DMS53 (cell line): ENCODE results near the gene ALKBH5.

ENCODE experiments used
- DNase-seq: peaks from one replicate; lab custom pipeline; 2025; lab: John Stamatoyannopoulos, UW

The ALKBH5 gene

DNA sequence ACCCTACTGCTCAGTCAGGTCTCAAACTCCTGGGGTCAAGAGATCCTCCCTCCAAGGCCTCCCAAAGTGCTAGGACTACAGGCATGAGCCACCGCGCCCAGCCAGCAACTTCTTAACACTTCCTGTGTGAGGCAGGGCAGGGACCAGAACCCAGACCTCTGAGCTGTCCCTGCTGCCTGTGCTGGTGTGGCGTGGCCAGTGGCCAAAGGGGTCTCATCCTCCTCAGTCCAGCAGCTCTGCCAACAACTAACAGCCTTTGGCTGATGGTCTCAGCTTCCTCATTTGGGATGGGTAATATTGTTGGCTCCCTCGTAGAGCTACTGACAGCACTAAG, 40.4 kb downstream of the ALKBH5 start:
- no peak for DNase-seq

DNA sequence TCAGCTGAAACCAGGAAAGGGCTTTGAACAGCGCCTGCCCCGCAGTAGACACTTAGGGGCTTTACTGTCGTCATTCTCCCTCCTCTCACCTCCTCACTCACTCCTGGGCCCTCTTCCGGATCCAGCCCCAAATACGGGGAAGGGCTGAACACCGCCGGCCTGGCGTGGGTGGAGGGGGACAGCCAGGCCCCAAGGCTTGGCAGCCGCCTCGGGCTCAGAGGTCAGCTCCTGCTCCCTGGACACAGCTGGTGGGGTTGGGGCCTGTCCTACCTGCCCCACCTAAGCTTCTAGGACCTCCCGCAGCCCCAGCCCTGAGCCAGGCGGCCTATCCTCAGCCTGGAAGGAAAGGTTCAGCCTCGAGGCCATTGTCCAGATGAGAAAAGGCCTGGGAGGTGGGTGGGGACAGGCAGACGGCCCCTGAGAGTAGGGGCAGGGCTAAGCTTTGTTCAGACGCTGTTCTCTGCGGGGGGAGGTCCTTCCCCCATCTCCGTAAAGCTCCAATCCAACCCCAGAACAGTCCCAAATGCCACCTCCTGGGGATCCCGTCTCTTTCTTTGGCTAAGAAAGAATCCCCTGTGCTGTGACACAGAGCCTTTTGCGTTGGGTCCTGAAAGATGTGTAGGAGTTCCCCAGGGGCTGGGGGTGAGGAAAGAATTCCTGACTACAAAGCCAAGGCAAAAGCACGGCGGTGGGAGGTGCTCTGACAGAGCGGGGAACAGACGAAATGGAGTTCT, 40.9 kb downstream of the ALKBH5 start:
- DNase-seq, result no peak

DNA sequence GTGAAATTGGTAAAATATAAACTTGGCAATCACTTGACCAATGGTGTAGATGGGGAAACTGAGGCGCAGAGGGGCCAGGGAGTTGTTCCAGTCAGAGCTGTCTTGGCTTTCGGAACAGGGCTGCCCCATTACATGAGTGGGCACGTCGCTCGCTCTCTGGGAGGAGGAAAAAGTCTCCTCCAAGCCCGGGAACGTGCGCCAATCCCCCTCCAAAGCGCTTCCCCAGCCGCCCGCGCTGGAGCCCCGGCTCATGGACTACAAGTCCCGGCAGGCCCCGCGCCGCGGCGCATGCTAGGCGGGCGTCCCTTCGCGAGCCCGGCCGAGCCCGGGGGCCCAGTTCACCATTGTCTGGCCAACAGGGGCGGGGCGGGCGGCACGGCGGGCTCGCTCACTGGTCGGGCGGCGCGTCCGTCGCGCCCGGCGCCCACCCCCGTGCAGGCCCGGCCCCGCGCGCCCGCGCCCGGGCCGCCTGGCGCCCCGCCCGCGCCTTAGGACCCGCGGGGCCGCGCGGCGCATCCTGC, 41.6 kb downstream of the ALKBH5 start, which contains the start of gene LLGL1:
LLGL1 (plus strand) TSS at position 515 of the 521 bp plus-strand sequence. CDS start 48 bp downstream, outside the sequence.
- DNase-seq, result peak; percentile 96

DNA sequence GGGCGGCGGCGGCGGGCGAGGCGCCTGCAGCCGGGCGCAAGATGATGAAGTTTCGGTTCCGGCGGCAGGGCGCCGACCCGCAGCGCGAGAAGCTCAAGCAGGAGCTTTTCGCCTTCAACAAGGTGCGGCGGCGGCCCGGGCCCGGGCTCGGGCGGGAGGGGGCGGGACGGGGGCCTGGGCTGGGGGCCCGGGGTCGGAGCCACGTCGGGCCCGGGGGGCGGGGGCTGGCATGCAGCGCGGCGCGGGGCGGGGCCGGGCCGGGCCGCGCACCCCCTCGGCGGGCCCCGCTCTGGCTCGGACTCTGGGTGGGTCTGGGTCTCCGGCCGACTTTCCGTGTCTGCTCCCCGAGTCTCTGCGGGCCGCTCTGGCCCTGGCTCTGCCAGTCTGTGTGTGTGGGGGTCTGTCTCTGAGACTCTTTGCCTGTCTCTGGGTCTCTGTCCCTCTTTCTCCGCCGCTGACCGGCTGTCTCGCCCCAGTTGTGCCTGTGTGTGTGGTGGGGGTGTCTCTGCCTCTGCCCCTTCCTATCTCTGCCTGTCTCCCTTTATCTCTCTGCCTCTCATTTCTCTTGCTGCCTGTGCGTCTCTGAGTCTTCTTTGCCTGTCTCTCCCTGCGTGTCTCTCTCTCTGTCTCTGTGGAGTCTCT, 42.1 kb downstream of the ALKBH5 start:
- no peak for DNase-seq

DNA sequence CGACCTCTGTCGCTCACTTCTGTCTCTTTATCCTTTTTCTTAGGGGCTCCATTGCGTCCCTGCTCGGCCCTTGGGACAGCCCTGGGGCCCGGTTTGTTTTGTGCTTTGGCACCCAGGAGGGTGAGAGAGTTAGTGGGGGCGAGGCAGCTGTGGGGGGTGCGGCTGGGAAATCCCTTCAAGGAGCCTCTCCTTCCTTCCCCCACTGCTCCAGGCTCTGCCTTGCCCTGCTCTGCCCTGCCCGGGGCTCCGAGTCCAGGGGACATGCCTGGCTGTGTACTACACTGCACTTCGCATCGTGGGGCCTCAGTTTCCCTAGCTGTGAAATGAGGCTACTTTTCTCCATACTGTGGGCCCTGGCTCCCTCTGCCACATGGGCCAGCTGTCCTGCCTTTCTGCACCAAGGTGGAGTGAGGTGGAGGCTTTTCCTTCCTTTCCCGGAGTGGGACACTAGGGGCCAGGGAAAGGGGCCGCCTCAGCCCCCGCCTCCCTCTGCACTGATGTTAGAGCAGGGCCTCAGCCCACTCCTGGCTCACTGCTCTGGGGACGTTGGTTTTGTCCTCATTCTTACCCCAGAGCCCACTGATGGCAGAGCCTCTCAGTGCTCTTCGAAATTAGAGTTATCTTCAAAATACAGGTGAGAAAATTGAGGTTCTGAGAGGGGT, 42.8 kb downstream of the ALKBH5 start:
- DNase-seq, result no peak

DNA sequence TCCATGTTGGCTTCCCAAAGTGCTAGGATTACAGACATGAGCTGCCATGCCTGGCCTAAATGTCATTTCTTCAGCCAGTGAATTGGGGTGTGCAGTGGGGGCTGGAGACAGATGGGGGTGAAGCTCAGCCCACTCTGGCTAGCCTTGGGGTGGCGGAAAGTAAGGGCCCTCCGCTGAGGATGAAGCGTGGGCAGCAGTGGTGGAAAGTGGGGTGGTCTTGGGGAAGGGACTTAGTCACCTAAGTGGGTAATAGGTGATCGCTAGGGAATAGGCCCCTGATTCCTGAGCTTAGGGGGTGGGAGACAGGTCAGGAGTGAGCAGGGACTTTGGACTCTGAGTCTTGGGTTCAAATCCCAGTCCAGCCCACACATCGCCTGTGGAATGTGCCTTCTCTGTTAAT, 44.0 kb downstream of the ALKBH5 start:
- no peak for DNase-seq

DNA sequence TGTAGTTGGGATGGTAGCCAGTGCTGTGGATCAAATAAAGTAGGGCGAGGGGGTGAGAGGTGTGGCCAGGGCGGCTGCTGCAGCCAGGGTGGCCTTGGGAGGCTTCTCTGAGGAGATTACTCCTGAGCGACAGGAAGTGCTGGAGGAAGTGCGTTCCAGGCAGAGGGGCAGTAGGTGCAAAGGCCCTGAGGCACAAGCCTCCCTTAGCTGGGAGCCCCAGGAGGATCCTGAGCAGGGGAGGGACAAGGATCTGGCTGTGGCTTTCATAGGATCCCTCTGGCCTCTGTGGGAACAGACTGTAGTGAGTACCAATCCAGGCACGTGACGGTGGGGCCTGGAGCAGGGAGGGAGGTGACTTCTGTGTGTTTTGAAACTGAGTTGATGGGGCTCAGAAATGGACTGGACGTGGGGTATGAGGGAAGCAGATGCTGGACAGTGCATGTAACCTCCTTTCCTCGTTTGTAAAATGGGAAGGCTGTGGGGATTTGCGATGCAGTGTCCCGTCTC, 44.6 kb downstream of the ALKBH5 start:
- no peak for DNase-seq

DNA sequence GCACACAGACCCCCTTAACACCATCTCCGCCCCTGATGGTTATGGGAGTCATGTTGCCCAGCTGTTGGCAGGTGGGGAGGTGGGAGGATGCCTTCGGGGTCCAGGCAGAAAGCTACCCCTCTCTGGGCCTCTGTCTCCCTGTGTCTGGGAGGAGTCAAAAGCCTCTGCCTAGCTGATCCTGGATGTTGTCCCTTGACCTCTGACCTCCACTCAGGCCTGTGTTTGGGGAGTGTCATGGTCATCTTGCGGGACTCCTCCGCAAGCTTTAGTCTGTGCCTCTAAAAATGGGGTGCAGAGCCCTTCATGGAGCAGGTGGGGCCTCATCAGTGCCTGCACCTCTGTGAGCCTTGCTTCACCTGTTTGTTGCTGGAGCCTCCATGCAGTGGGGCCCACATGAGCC, 45.6 kb downstream of the ALKBH5 start:
- DNase-seq, result no peak

DNA sequence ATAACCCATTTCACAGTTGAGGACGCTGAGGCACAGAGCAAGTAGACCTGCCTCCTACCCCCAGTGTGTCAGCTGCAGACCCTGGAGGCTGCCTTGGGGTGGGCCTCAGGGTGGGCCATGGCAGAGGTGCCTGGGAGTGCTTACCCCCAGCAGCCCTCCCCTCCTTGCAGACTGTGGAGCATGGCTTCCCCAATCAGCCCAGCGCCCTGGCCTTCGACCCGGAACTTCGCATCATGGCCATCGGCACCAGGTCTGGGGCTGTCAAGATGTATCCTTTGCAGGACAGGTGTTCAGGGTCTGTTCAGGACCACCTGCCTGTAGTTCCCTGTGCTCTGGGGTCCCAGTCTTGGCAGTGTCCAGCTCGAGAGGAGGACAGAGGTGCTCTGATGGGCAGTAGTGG, 46.1 kb downstream of the ALKBH5 start:
- DNase-seq, result no peak

DNA sequence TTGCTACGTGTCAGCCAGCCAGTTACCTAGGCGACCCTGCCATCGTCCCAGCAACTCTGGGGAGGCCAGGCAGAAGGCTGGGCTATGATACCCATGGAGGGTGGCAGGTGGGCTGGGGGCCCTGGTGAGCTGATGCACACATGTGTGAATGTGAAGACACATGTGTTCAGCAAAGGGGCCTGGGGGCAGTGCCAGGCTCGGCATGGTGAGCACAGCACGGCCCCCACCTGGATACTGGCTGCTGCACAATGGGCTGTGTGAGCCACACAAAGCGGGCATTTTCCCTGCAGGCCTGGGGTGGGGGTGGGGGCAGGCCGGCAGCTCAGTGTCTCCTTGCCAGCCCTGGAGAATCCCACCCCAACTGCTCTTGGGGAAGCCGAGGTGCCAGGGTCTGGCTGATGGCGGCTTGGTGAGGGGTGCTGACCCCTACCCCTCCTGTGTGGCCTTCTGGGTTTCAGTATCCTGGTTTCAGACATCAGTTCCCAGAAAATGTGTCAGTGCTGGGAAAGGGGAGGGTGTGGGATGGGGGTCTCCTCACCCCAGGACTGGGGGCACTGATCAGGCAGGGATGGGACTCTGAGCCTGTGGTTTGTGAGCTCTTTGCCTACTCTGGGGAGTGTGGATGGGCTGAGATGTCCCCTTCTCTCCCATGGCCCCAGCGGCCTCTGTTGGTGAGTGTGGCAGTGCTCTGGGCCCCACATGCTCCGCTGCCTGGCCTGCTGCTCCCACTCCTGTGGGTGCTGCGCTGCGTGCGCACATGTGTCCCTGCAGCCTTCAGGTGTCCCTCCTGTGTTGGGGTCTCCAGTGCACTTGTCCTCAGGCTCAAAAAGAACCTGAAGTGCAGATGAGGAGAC, 46.9 kb downstream of the ALKBH5 start:
- DNase-seq, result no peak

DNA sequence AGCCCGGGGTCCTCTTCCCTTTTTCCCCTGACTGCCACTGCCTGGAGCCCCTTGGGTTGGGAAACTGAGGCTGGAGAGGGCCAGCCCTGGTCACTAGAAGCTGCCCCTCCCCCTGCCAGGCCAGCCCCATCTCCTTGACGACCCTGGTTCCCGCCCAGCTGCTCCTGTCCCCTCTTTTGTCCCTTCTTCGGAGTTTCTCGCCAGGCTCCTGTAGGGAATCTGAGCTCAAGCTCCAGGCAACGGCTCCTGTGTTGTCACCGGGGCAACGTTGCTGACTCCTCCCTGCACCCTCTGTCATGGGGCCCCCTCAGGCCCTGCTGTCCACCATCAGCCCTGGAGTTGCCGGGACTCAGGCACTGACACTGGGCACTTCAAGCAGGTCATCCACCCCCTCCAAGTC, 47.5 kb downstream of the ALKBH5 start:
- DNase-seq, result no peak

DNA sequence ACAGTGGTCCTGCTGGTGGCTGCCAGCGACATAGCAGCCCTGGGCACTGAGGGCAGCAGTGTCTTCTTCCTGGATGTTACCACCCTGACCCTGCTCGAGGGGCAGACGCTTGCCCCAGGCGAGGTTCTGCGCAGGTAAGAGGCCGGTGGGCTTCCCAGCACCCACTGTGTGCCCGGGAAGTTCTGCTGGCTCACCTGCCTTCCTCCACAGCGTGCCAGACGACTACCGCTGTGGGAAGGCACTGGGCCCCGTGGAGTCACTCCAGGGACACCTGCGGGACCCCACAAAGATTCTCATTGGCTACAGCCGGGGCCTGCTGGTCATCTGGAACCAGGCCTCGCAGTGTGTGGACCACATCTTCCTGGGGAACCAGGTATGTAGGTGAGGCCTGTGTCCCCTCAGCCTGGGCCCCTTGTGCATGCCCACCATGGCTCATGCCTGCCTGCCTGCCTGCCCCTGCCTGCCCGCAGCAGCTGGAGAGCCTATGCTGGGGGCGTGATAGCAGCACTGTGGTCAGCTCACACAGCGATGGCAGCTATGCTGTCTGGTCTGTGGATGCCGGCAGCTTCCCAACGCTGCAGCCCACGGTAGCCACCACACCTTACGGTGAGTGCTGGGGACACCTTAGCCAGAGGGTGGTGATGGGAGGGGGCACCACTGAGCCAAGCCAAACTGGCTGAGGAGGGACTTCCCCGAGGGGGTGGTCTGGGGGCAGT, 50.3 kb downstream of the ALKBH5 start:
- DNase-seq, result no peak

DNA sequence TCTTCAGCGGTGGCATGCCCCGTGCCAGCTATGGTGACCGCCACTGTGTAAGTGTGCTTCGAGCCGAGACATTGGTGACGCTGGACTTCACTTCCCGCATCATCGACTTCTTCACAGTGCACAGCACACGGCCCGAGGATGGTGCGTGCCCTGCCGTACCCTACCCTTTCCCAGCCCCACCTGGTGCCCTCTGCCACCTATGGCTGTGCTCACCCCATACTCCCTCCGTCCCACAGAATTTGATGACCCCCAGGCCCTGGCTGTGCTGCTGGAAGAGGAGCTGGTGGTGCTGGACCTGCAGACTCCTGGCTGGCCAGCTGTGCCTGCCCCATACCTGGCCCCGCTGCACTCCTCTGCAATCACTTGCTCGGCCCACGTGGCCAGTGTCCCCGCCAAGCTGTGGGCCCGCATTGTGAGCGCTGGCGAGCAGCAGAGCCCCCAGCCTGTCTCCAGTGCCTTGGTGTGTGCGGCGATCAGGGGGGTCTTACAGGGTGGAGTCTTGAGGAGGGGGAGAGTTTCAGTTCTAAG, 51.3 kb downstream of the ALKBH5 start:
- no peak for DNase-seq

DNA sequence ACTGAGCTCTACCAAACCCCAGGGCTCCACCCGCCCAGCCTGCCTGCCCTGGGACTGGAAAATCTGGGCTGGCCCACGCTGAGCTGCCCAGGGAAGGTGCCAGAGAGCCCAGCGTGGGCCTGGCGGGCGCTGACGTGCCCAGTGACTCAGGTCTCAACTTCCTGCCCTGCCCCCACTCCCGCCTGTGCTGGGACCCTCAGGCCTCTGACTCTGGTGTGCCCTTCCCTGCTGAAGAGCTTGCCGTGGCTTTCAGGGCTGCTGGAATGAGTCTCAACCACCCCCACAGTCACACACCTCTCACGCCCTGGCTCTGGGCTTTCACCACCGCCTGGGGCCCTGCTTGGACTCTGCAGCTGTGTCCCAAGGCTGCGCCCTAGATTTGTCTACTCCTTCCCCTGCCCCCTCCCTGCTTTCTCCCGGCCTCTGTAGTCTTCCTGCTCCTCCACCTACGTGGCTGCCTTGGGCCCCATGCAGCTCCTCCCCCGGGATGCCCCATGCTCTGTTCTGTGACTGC, 52.2 kb downstream of the ALKBH5 start:
- no peak for DNase-seq

DNA sequence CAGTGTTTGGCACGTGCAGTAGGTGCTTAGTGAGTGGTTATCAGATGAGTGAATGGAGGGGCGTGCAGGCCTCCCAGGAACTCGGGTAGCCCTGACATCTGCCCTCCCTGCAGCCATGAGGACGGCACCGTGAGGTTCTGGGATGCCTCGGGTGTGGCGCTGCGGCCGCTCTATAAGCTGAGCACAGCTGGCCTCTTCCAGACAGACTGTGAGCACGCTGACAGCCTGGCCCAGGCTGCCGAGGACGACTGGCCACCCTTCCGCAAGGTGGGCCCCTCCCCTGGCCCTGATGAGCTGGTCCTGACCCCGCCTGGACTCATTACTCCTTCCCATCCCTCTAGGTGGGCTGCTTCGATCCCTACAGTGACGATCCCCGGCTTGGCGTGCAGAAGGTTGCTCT, 52.9 kb downstream of the ALKBH5 start:
- DNase-seq, result no peak

DNA sequence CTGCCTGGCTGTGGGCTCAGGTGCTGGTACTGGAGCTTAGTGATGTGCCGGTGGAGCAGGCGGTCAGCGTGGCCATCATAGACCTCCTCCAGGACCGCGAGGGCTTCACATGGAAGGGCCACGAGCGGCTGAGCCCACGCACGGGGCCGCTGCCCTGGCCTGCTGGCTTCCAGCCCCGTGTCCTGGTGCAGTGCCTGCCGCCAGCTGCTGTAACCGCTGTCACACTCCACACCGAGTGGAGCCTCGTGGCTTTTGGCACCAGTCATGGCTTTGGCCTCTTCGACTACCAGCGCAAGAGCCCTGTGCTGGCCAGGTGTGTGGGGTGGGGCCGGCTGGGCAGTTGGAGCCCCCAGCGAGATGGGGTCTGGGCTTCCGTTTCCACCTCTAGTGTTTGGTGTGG, 53.8 kb downstream of the ALKBH5 start:
- no peak for DNase-seq

DNA sequence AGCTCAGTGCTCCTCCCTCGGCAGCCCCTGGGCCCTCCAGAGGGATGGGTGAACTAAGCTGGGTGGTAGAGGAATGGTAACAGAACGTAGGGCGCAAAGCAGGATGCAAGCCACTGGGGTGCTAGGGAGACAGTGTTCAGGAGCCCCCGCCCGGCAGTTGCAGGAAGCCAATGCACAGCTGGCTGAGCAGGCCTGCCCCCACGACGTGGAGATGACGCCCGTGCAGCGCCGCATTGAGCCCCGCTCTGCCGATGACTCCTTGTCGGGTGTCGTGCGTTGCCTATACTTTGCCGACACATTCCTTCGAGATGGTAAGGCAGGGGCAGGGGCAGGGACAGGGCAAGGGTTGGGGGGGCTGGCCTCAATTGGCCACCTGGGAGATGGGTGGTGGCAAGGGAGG, 54.7 kb downstream of the ALKBH5 start:
- no peak for DNase-seq

DNA sequence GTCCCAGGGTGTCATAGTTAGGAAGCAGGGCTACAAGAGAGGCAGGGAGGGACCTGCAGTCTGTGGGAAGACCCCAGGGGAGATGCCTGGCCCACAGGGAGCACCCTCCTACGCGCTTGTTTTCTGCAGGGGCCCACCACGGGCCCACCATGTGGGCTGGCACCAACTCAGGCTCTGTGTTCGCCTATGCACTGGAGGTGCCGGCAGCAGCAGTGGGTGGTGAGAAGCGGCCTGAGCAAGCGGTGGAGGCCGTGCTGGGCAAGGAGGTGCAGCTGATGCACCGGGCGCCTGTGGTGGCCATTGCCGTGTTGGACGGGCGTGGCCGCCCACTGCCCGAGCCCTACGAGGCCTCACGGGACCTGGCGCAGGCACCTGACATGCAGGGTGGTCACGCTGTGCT, 56.8 kb downstream of the ALKBH5 start:
- no peak for DNase-seq

DNA sequence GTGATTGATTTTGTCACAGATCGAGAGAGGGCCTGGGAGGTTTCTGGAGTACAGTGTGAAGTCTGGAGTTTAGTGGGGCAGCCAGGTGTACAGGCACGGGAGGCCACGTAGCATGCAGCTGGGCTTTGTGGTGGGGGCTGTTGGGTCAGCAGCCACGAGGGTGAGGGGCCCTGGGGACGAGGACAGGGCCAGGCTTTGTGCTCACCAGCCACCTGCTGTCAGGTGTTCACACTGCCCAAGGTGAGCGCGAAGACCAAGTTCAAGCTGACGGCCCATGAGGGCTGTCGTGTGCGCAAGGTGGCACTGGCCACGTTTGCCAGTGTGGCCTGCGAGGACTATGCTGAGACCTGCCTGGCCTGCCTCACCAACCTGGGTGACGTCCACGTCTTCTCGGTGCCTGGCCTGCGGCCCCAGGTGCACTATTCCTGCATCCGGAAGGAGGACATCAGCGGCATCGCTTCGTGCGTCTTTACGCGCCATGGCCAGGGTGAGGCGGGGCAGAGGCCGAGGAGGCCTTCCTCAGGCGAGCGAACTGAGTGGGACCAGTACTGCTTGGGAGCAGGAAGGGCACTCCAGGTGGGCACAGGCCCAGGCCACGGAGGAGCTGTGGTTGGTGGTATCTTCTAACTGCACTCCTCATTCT, 57.7 kb downstream of the ALKBH5 start:
- no peak for DNase-seq

DNA sequence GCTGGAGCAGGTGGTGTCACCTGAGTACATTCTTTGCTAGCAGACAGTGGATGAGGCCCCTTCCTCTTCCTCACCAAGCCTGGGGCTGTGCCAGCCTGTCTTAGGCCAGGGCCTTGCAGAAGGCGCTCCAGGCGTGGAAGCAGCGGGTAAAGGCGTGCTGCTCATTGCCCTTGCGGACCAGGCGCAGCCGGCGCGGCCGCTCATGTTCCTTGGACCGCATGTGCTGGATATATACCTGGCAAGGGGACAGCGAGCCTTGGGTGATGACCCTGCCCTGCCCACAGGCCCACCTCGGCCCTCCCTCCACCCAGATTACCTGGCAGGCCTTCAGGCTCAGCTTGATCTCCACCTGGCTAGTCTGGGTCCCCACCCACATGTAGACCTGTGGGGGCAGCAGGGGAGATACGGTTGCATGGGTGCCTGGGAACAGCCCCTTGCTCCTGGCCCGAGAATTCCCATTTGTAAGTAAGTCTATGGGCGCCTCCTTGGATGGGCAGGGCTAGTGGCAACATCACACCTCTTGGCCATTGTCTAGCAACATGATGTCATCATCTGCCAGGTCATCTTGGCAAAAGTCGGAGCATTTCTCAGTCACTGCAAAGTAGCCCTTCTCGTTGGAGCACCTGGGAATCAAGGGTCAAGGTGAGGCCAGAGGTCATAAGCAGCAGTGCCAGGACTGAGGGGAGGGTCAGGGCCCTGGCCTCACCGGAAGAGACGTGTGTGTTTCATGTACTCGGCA, 61.6 kb downstream of the ALKBH5 start:
- DNase-seq, result no peak
